Sigmoid colon (tissue), 4 donors: Measurements from ENCODE around the gene PACC1.

Source experiments
- CTCF ChIP-seq, 4 experiments: fragments of 450-650 bp in 3 of 4; fragments of 200-600 bp in 1 of 4; IDR thresholded peaks; one replicate each; pipeline ENCODE4 v1.5.1; 2016 to 2019; ENCODE audit warnings: antibody characterized with exemption in 4 of 4, mild to moderate bottlenecking in 3 of 4, moderate library complexity in 2 of 4
- EP300 ChIP-seq, 4 donors: sonication (generic); formaldehyde crosslinking; IDR thresholded peaks; one replicate each; pipeline ENCODE4 v1.6.1; 2017; ENCODE audit warnings: antibody characterized with exemption in 4 of 4
- POLR2A ChIP-seq, 2 donors: fragments of 450-650 bp; IDR thresholded peaks; one replicate each; pipeline ENCODE4 v1.6.1; 2016; ENCODE audit warnings: antibody characterized with exemption in 2 of 2, mild to moderate bottlenecking in 2 of 2, moderate library complexity in 2 of 2

- TF ChIP-seq CTCF (IDR thresholded peaks at IDR 0.05), result no peak
- TF ChIP-seq POLR2A (IDR thresholded peaks at IDR 0.05), result no peak
- TF ChIP-seq EP300 (IDR thresholded peaks at IDR 0.05), result no peak
These were observed 85.6 kb downstream of the PACC1 start for GRCh38 chr1:212329105-212329504.
